Caki2 (cell line): ENCODE results near the gene ZNF593OS. TPM values are rescaled to one million over a fixed set of nuclear protein-coding genes. Genes with fewer than 3 reads are reported as not detected.

Experiments
- DNase-seq: peaks from one replicate; pipeline ENCODE4 v3.0.0-alpha.2; 2015; ENCODE audit warnings: low read depth
- in situ Hi-C: cut with HindIII; loops from 2 replicates; pipeline ENCODE4 v1.10.0; 2016; ENCODE audit warnings: low sequenced_read_pairs, low pct_unique_long_range_greater_than_20kb, mixed read lengths
- total RNA-seq: library from RNA; depleted of rRNA; stranded (reverse); fragments of >200 nt; shearing (Covaris generic); gene quantifications from 2 replicates; pipeline ENCODE4 v1.2.3, GENCODE V29; 2014; ENCODE audit warnings: low replicate concordance; rRNA removed

ZNF593OS gene
- total RNA-seq = not detected in 2 replicates

- DNase-seq = no peak
- in situ Hi-C loops = no loop called here
Measured at GRCh38 chr1:26171084-26172072, at the start of gene ZNF593OS. Gene ZNF593OS (minus strand): TSS chr1:26171832. CDS start chr1:26171661, 171 bp downstream.

GRCh38 chr1:26221094-26221493 lies 49.5 kb upstream of the ZNF593OS start:
- DNase-seq = no peak
- in situ Hi-C loops = no loop called here

- in situ Hi-C loops = no loop called here
- DNase-seq = no peak
Measured at GRCh38 chr1:26220199-26220912, 48.7 kb upstream of the ZNF593OS start.

GRCh38 chr1:26218906-26219494 lies 47.4 kb upstream of the ZNF593OS start:
- in situ Hi-C loops = no loop called here
- DNase-seq = peak; percentile 80

GRCh38 chr1:26215246-26215645 lies 43.6 kb upstream of the ZNF593OS start:
- in situ Hi-C loops = no loop called here
- no peak for DNase-seq

- DNase-seq = no peak
- in situ Hi-C loops = no loop called here
Measured at GRCh38 chr1:26213335-26213905, 41.8 kb upstream of the ZNF593OS start.

- DNase-seq = no peak
- in situ Hi-C loops = no loop called here
Measured at GRCh38 chr1:26212726-26213125, 41.1 kb upstream of the ZNF593OS start.

- in situ Hi-C loops = no loop called here
- no peak for DNase-seq
Measured at GRCh38 chr1:26210147-26210870, 38.7 kb upstream of the ZNF593OS start.

- in situ Hi-C loops = no loop called here
Measured at GRCh38 chr1:26203642-26204318, 32.1 kb upstream of the ZNF593OS start.

GRCh38 chr1:26200413-26200812 lies 28.8 kb upstream of the ZNF593OS start:
- DNase-seq = no peak
- in situ Hi-C loops = no loop called here

More at GRCh38 chr1:26203642-26204318, 32.1 kb upstream of the ZNF593OS start:
- no peak for DNase-seq

- in situ Hi-C loops = no loop called here
Measured at GRCh38 chr1:26197813-26198212, 26.2 kb upstream of the ZNF593OS start.

GRCh38 chr1:26197301-26197700 lies 25.7 kb upstream of the ZNF593OS start:
- in situ Hi-C loops = no loop called here

More at GRCh38 chr1:26197813-26198212, 26.2 kb upstream of the ZNF593OS start:
- no peak for DNase-seq

GRCh38 chr1:26195805-26196204 lies 24.2 kb upstream of the ZNF593OS start:
- DNase-seq = no peak
- in situ Hi-C loops = no loop called here

More at GRCh38 chr1:26197301-26197700, 25.7 kb upstream of the ZNF593OS start:
- no peak for DNase-seq

GRCh38 chr1:26191739-26192138 lies 20.1 kb upstream of the ZNF593OS start:
- in situ Hi-C loops = no loop called here

GRCh38 chr1:26190373-26190987 lies 18.8 kb upstream of the ZNF593OS start, which contains the start of gene CATSPER4:
Gene CATSPER4 (plus strand): TSS chr1:26190602. CDS start chr1:26190628, 26 bp downstream.
- peak; percentile 42 for DNase-seq

More at GRCh38 chr1:26191739-26192138, 20.1 kb upstream of the ZNF593OS start:
- DNase-seq = no peak

GRCh38 chr1:26189751-26190275 lies 18.2 kb upstream of the ZNF593OS start:
- no peak for DNase-seq
- in situ Hi-C loops = no loop called here

More at GRCh38 chr1:26190373-26190987, 18.8 kb upstream of the ZNF593OS start, which contains the start of gene CATSPER4:
- in situ Hi-C loops = no loop called here
